ENCODE results near the gene CCT4. TPM values are rescaled to one million over a fixed set of nuclear protein-coding genes. Genes with fewer than 3 reads are reported as not detected.

The CCT4 gene
- polyA plus RNA-seq, 3 donors from 2014 or later: 110 to 119 (median 118) TPM

Other genes with a start within 250 kb of the CCT4 start
- 1 to 10 TPM in 1 of 3 donors, under 1 TPM in 2; 0.49 to 3.0 (median 0.66) TPM for gene FAM161A, start 34.6 kb downstream of the CCT4 start, polyA plus RNA-seq
- gene COMMD1, start 17.0 kb upstream of the CCT4 start, polyA plus RNA-seq: 10 to 100 TPM; 69.3 to 82.1 (median 78.9) TPM